ENCODE data around the gene FAM83F. TPM values are rescaled to one million over a fixed set of nuclear protein-coding genes. Genes with fewer than 3 reads are reported as not detected.

Gene FAM83F
- polyA plus RNA-seq, 1 donor: 10.7 TPM

GRCh38 chr22:39980596-39980995 is 14.2 kb upstream of the FAM83F start:
- Histone ChIP-seq H3K4me1 (ENCODE audit: control insufficient read depth, insufficient read depth, low read length) (peaks cover 11% of the 10 kb centered on the region), H3K27ac (ENCODE audit: low read length) (no peak overlapping the region), H3K27me3 (ENCODE audit: control insufficient read depth, insufficient read depth, low read length) (peaks cover 6% of the 10 kb centered on the region), H3K36me3 (ENCODE audit: control insufficient read depth, insufficient read depth, low read length) (no peaks in the 10 kb centered on the region), H3K9me3 (ENCODE audit: control insufficient read depth, low read depth, low read length) (no peaks in the 10 kb centered on the region), H3K4me3 (ENCODE audit: low read length) (no peak overlapping the region)
- no peak for DNase-seq
- no CpG with 5 or more reads among the region's 6 CpGs for WGBS (ENCODE audit: insufficient coverage, low lambda C conversion rate)

- H3K36me3 ChIP-seq (ENCODE audit: control insufficient read depth, insufficient read depth, low read length): no peaks in the 10 kb centered on the region
- H3K9me3 ChIP-seq (ENCODE audit: control insufficient read depth, low read depth, low read length): no peaks in the 10 kb centered on the region
- WGBS (ENCODE audit: insufficient coverage, low lambda C conversion rate): no CpG with 5 or more reads among the region's 4 CpGs
These were observed 11.4 kb upstream of the FAM83F start for GRCh38 chr22:39983346-39983745.

GRCh38 chr22:39984006-39984405 is 10.7 kb upstream of the FAM83F start:
- WGBS (ENCODE audit: insufficient coverage, low lambda C conversion rate): no CpG with 5 or more reads among the region's 2 CpGs
- Histone ChIP-seq H3K4me3 (ENCODE audit: low read length) (no peak overlapping the region), H3K9me3 (ENCODE audit: control insufficient read depth, low read depth, low read length) (no peaks in the 10 kb centered on the region), H3K27me3 (ENCODE audit: control insufficient read depth, insufficient read depth, low read length) (no peaks in the 10 kb centered on the region), H3K4me1 (ENCODE audit: control insufficient read depth, insufficient read depth, low read length) (peaks cover 16% of the 10 kb centered on the region), H3K36me3 (ENCODE audit: control insufficient read depth, insufficient read depth, low read length) (no peaks in the 10 kb centered on the region), H3K27ac (ENCODE audit: low read length) (no peak overlapping the region)
- DNase-seq: no peak

More at GRCh38 chr22:39983346-39983745, 11.4 kb upstream of the FAM83F start:
- Histone ChIP-seq H3K4me1 (ENCODE audit: control insufficient read depth, insufficient read depth, low read length) (peaks cover 16% of the 10 kb centered on the region), H3K4me3 (ENCODE audit: low read length) (no peak overlapping the region), H3K27me3 (ENCODE audit: control insufficient read depth, insufficient read depth, low read length) (no peaks in the 10 kb centered on the region), H3K27ac (ENCODE audit: low read length) (no peak overlapping the region)
- DNase-seq: no peak

DNA sequence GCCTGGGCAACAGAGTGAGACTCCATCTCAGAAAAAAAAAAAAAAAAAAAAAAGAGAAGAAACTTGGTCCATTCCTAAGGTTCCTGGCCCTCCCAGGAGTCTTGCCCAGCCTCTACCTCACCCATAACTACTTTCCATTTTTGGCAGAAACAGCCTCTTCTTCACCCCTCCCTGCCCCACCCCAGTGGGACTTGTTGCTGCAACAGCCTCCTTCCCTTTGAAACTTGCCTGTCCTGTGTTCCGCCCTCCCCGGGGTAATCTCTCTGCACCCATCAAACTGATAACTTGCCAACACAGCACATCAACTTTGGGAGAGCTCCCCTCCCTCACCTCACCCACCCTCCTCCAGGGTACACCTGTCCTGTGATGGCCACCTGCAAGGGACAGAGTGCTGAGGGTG is 10.0 kb upstream of the FAM83F start:
- Histone ChIP-seq H3K4me1 (ENCODE audit: control insufficient read depth, insufficient read depth, low read length) (peaks cover 23% of the 10 kb centered on the region), H3K4me3 (ENCODE audit: low read length) (no peak overlapping the region), H3K27me3 (ENCODE audit: control insufficient read depth, insufficient read depth, low read length) (no peaks in the 10 kb centered on the region), H3K36me3 (ENCODE audit: control insufficient read depth, insufficient read depth, low read length) (no peaks in the 10 kb centered on the region), H3K9me3 (ENCODE audit: control insufficient read depth, low read depth, low read length) (no peaks in the 10 kb centered on the region), H3K27ac (ENCODE audit: low read length) (peak overlapping the region; percentile 63)
- no CpG with 5 or more reads among the region's 2 CpGs for WGBS (ENCODE audit: insufficient coverage, low lambda C conversion rate)
- DNase-seq: no peak

DNA sequence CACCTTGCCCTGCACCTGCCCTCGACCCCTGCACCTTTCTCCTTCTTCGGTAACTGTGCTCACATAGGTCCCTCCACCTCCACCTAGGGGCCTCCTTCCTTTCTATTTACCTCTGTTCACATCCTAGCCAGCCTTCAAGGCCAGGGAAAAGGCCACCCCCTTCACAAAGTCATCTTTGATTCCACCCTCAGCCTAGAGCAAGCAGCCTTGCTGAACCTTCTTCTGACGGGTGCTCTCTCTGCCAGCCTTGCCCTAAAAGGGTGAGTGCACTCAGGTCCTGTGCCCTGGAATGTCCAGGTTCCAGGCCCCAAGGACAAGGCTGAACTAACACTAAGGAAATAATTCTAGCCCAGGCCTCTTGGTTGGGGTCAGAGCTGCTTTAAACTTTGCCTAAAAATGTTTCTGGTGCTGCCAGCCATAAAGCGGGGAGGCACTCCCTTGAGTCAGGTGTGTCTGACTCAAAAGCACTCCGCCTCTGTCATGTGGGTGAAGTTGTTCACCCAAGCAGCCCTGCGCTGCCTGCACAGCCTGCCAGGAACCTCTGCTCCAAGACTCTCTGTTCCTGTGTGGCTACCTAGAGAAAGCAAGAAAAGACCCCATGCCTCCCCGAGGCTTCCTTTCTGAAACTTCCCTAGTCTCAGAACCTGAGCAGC is 9.2 kb upstream of the FAM83F start:
- H3K27me3 ChIP-seq (ENCODE audit: control insufficient read depth, insufficient read depth, low read length): no peaks in the 10 kb centered on the region
- no peaks in the 10 kb centered on the region for H3K9me3 ChIP-seq (ENCODE audit: control insufficient read depth, low read depth, low read length)
- H3K4me3 ChIP-seq (ENCODE audit: low read length): no peak overlapping the region
- WGBS (ENCODE audit: insufficient coverage, low lambda C conversion rate): no CpG with 5 or more reads among the region's 7 CpGs
- H3K36me3 ChIP-seq (ENCODE audit: control insufficient read depth, insufficient read depth, low read length): no peaks in the 10 kb centered on the region
- DNase-seq: peak; percentile 67 to 83
- peaks cover 30% of the 10 kb centered on the region for H3K4me1 ChIP-seq (ENCODE audit: control insufficient read depth, insufficient read depth, low read length)
- peak overlapping the region; percentile 63 for H3K27ac ChIP-seq (ENCODE audit: low read length)

DNA sequence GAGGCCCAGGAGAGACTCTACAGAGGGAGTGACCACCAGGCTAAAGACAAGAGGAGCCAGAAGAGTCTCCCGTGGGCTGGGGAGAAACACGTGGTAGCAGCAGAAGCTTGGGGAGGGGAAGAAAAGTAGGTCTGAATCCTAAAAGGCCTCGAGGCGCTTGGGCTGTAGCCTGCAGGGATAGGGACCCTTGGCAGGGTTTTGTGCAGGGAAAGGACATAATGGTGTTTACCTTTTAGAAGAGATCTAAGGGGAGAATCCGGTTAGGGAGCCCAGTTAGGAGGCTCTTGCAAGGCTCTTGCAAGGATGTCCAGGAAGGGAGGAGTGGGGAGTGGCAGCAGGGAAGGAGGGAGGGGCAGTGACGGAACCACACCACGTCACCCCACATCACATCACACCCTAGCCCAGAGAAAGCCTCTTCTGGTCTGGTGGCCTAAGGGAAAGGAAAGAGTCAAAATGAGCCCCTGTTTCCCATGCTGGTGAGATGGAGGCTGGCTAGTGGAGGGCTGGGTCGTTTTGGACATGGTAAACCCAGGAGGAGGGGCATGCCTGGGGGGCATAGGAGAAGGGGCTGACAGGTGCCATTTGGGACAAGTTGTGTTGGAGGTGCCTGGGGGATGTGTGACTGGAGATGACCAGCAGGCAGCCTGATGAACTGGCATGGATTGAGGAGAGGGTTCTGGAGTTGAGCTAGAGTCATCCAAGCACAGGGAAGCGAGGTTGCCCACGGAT is 6.2 kb upstream of the FAM83F start:
- no peak for DNase-seq
- Histone ChIP-seq H3K36me3 (ENCODE audit: control insufficient read depth, insufficient read depth, low read length) (no peaks in the 10 kb centered on the region), H3K9me3 (ENCODE audit: control insufficient read depth, low read depth, low read length) (no peaks in the 10 kb centered on the region), H3K27me3 (ENCODE audit: control insufficient read depth, insufficient read depth, low read length) (peaks cover under 1% of the 10 kb centered on the region), H3K4me3 (ENCODE audit: low read length) (no peak overlapping the region), H3K4me1 (ENCODE audit: control insufficient read depth, insufficient read depth, low read length) (peaks cover 42% of the 10 kb centered on the region), H3K27ac (ENCODE audit: low read length) (no peak overlapping the region)
- 92% methylated on average over 2 of the region's 10 CpGs for WGBS (ENCODE audit: insufficient coverage, low lambda C conversion rate)

DNA sequence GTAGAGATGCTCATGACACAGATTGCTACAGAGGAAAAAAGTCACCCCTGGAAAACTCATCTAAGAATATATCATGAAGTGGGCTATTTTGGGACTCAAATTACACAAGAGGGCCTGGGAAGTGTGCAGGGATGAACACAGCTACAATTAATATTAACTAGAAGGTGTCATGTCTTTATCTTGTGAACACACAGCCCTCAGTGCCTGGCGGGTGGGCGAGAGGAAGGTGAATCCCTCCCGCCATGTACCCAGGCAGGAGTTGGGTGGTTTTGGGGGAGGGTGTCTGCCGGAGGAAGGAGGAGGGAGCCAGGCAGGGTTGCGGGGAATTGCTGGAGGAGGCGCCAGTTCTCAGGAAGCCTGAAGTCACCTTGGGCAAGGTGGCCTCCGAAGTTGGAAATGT is 5.1 kb upstream of the FAM83F start:
- H3K4me3 ChIP-seq (ENCODE audit: low read length): no peak overlapping the region
- H3K36me3 ChIP-seq (ENCODE audit: control insufficient read depth, insufficient read depth, low read length): no peaks in the 10 kb centered on the region
- no peak for DNase-seq
- H3K27ac ChIP-seq (ENCODE audit: low read length): no peak overlapping the region
- H3K4me1 ChIP-seq (ENCODE audit: control insufficient read depth, insufficient read depth, low read length): peaks cover 47% of the 10 kb centered on the region
- WGBS (ENCODE audit: insufficient coverage, low lambda C conversion rate): no CpG with 5 or more reads among the region's 7 CpGs
- H3K9me3 ChIP-seq (ENCODE audit: control insufficient read depth, low read depth, low read length): no peaks in the 10 kb centered on the region
- peaks cover 8% of the 10 kb centered on the region for H3K27me3 ChIP-seq (ENCODE audit: control insufficient read depth, insufficient read depth, low read length)

GRCh38 chr22:39990686-39991085 is 4.1 kb upstream of the FAM83F start:
- peak overlapping the region; percentile 72 for H3K27ac ChIP-seq (ENCODE audit: low read length)
- no peak for DNase-seq

GRCh38 chr22:39991159-39991860 is 3.4 kb upstream of the FAM83F start:
- H3K4me1 ChIP-seq (ENCODE audit: control insufficient read depth, insufficient read depth, low read length): peaks cover 33% of the 10 kb centered on the region
- no peaks in the 10 kb centered on the region for H3K9me3 ChIP-seq (ENCODE audit: control insufficient read depth, low read depth, low read length)
- no peak overlapping the region for H3K4me3 ChIP-seq (ENCODE audit: low read length)
- DNase-seq: peak in 1 of 2 donors; percentile 63
- no peaks in the 10 kb centered on the region for H3K36me3 ChIP-seq (ENCODE audit: control insufficient read depth, insufficient read depth, low read length)
- H3K27me3 ChIP-seq (ENCODE audit: control insufficient read depth, insufficient read depth, low read length): peaks cover 12% of the 10 kb centered on the region
- 20% methylated on average over 1 of the region's 9 CpGs for WGBS (ENCODE audit: insufficient coverage, low lambda C conversion rate)
- H3K27ac ChIP-seq (ENCODE audit: low read length): peak overlapping the region; percentile 72

More at GRCh38 chr22:39990686-39991085, 4.1 kb upstream of the FAM83F start:
- H3K4me3 ChIP-seq (ENCODE audit: low read length): no peak overlapping the region
- H3K9me3 ChIP-seq (ENCODE audit: control insufficient read depth, low read depth, low read length): no peaks in the 10 kb centered on the region
- no peaks in the 10 kb centered on the region for H3K36me3 ChIP-seq (ENCODE audit: control insufficient read depth, insufficient read depth, low read length)
- peaks cover 37% of the 10 kb centered on the region for H3K4me1 ChIP-seq (ENCODE audit: control insufficient read depth, insufficient read depth, low read length)
- WGBS (ENCODE audit: insufficient coverage, low lambda C conversion rate): no CpG with 5 or more reads among the region's 3 CpGs
- H3K27me3 ChIP-seq (ENCODE audit: control insufficient read depth, insufficient read depth, low read length): peaks cover 12% of the 10 kb centered on the region

DNA sequence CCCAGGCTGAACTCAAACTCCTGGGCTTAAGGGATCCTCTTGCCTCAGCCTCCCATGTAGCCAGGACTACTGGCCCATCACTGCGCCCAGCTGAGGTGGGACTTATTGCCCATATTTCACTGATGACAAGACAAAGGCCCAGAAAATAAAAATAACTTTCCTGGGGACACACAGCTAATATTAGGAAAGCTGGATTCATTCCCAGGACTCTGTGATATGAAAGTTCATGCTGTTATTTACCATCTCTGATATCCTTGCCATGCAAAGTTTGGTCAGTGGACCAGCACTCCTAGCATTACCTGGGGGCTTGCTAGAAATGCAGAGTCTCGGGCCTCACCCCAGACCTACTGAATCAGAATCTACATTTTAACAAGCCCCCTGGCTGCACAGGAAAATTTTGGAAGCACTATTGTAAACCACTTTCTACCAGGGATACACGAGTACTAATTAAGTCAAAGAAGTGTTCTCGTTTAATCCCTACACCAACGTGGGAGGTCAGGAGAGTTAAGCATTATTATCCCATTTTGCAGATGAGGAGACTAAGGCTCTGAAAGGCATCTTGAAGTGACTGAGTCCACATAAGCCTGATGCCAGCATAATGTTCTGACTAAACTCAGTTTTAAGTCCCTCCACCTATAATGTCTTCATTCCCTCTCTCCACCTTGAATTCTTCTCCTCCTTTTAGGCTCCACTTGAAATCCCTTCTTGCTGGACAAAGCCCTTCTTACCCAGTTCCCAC is 2.5 kb upstream of the FAM83F start:
- Histone ChIP-seq H3K36me3 (ENCODE audit: control insufficient read depth, insufficient read depth, low read length) (no peaks in the 10 kb centered on the region), H3K4me1 (ENCODE audit: control insufficient read depth, insufficient read depth, low read length) (peaks cover 39% of the 10 kb centered on the region), H3K4me3 (ENCODE audit: low read length) (no peak overlapping the region), H3K27me3 (ENCODE audit: control insufficient read depth, insufficient read depth, low read length) (peaks cover 12% of the 10 kb centered on the region), H3K27ac (ENCODE audit: low read length) (no peak overlapping the region), H3K9me3 (ENCODE audit: control insufficient read depth, low read depth, low read length) (no peaks in the 10 kb centered on the region)
- no CpG with 5 or more reads among the region's 5 CpGs for WGBS (ENCODE audit: insufficient coverage, low lambda C conversion rate)
- no peak for DNase-seq
